Spleen (tissue), 11 donors: ENCODE data around the gene ANXA4. TPM values are rescaled to one million over a fixed set of nuclear protein-coding genes. Genes with fewer than 3 reads are reported as not detected.
"Not testable (repeated sequence)": the region's sequence is repeated elsewhere in the genome, so short reads cannot be mapped to it uniquely, and the experiment has no call there.

Source experiments
- DNase-seq: peaks from one replicate; pipeline ENCODE4 v3.0.0-alpha.2; 2020
- H3K27ac ChIP-seq, 8 donors: fragments of 200-600 bp; sonication (generic) in 7 of 8; 1 replicate in 4 of 8; 2 replicates in 4 of 8; pipeline versions ENCODE4 v1.5.0 to v1.8.0; 2016 to 2021; ENCODE audit warnings: inconsistent platforms in 4 of 8, mild to moderate bottlenecking in 4 of 8, moderate library complexity in 1 of 8
- H3K27me3 ChIP-seq, 7 donors: fragments of 200-600 bp; sonication (generic) in 6 of 7; replicated peaks in 1 of 7; 1 replicate in 4 of 7; 2 replicates in 3 of 7; pipeline versions ENCODE4 v1.5.0 to v1.8.0; 2016 to 2021; ENCODE audit warnings: inconsistent platforms in 3 of 7, mild to moderate bottlenecking in 1 of 7
- H3K36me3 ChIP-seq, 6 donors: fragments of 200-600 bp; sonication (generic) in 5 of 6; 1 replicate in 4 of 6; 2 replicates in 2 of 6; pipeline versions ENCODE4 v1.5.0 to v1.8.0; 2016 to 2021; ENCODE audit warnings: inconsistent platforms in 2 of 6
- H3K4me1 ChIP-seq, 6 donors: fragments of 200-600 bp; sonication (generic) in 5 of 6; 1 replicate in 3 of 6; 2 replicates in 3 of 6; pipeline versions ENCODE4 v1.5.0 to v1.8.0; 2016 to 2021; ENCODE audit warnings: inconsistent platforms in 3 of 6
- H3K4me3 ChIP-seq, 8 donors: fragments of 200-600 bp; sonication (generic) in 7 of 8; 1 replicate in 4 of 8; 2 replicates in 4 of 8; pipeline versions ENCODE4 v1.5.0 to v1.8.0; 2016 to 2021; ENCODE audit warnings: inconsistent platforms in 4 of 8, mild to moderate bottlenecking in 4 of 8, moderate library complexity in 2 of 8
- H3K9me3 ChIP-seq, 8 donors: fragments of 200-600 bp; sonication (generic) in 7 of 8; 1 replicate in 4 of 8; 2 replicates in 4 of 8; pipeline versions ENCODE4 v1.5.0 to v1.8.0; 2016 to 2021; ENCODE audit warnings: inconsistent platforms in 4 of 8
- CTCF ChIP-seq, 11 experiments: fragments of 200-600 bp in 7 of 11; fragments of 450-650 bp in 4 of 11; sonication (generic) in 4 of 11; IDR thresholded peaks in 8 of 11; conservative IDR thresholded peaks in 3 of 11; 1 replicate in 7 of 11; 2 replicates in 4 of 11; pipeline versions ENCODE4 v1.4.0 to v1.8.0; 2016 to 2021; ENCODE audit warnings: antibody characterized with exemption in 11 of 11, inconsistent platforms in 4 of 11, mild to moderate bottlenecking in 1 of 11
- POLR2A ChIP-seq, 3 donors: fragments of 450-650 bp; IDR thresholded peaks; one replicate each; pipeline ENCODE4 v1.5.1; 2017; ENCODE audit warnings: antibody characterized with exemption in 3 of 3, mild to moderate bottlenecking in 1 of 3
- POLR2AphosphoS5 ChIP-seq, 3 donors: sonication (generic); formaldehyde crosslinking; IDR thresholded peaks; one replicate each; pipeline ENCODE4 v1.5.1; 2017; ENCODE audit warnings: antibody characterized with exemption in 3 of 3
- WGBS, 5 donors: extraction: QIAGEN DNeasy Blood & Tissue Kit in 3 of 5; methylation state at CpG; one replicate each; pipeline versions ENCODE4 v1.1.5 to v1.1.7; 2013 to 2018; 5-methylcytosine and 5-hydroxymethylcytosine counted together
- intact Hi-C: fragments of 100-400 bp; cut with DNase I; formaldehyde crosslinking; loops from one replicate; pipeline ENCODE4 v1.15.0; 2023; ENCODE audit warnings: low total_unique reads
- polyA plus RNA-seq, 3 donors: library from polyadenylated mRNA; stranded (reverse); fragments of 200-250 nt; gene quantifications; one replicate each; pipeline ENCODE4 v1.2.1, GENCODE V29; 2013
- total RNA-seq, 7 donors: library from RNA; depleted of rRNA in 3 of 7; stranded (reverse); fragments of >200 nt in 3 of 7; fragmentation: NEBNext Ultra II Directional in 4 of 7; extraction: Animal tissue kit (Norgen Biotek cat#: 25700) in 4 of 7; gene quantifications; one replicate each; pipeline versions ENCODE4 v1.1.0 to v1.2.1, GENCODE V29; 2016 to 2021
- donor health status: healthy with polysubstance abuse.
- donor health status: DM: no; HTN: no; CAD: no; lungs with moderate emphysema.
- donor health status: DM: no; HTN: no; CAD: no.
- donor health status: Bipolar disorder and iron deficiency.
- donor health status: healthy.
- donor health status: DM: no; HTN: no; CAD: no.
- donor health status: DM: yes; HTN: yes; CAD: no.

ANXA4 gene
- total and polyA plus RNA-seq, 10 donors: 15.0 to 56.1 (median 29.2) TPM

- Histone ChIP-seq H3K27ac (no peak overlapping the region), H3K9me3 (no peaks in the 10 kb centered on the region), H3K4me3 (no peak overlapping the region), H3K4me1 (peaks cover 0 to 24% (median 3%) of the 10 kb centered on the region in 6 donors), H3K36me3 (no peaks in the 10 kb centered on the region), H3K27me3 (no peaks in the 10 kb centered on the region)
- TF ChIP-seq POLR2A (IDR thresholded peaks at IDR 0.05) (no peak), POLR2AphosphoS5 (IDR thresholded peaks at IDR 0.05) (no peak), CTCF (IDR thresholded peaks at IDR 0.05 in 8 of 11, conservative IDR thresholded peaks at IDR 0.05 in 3 of 11) (no peak)
- intact Hi-C loops: no loop called here
- DNase-seq: no peak
- 75 to 86% (median 83%) methylated on average over 1 of the region's 1 CpG for WGBS, 5 donors
These were observed 8.4 kb upstream of the ANXA4 start for GRCh38 chr2:69733342-69734034.

- H3K4me3 ChIP-seq: no peak overlapping the region
- intact Hi-C loops: no loop called here
- no peak for TF ChIP-seq POLR2A (IDR thresholded peaks at IDR 0.05)
- no peak for TF ChIP-seq CTCF (IDR thresholded peaks at IDR 0.05 in 8 of 11, conservative IDR thresholded peaks at IDR 0.05 in 3 of 11)
- TF ChIP-seq POLR2AphosphoS5 (IDR thresholded peaks at IDR 0.05): no peak
- no peaks in the 10 kb centered on the region for H3K9me3 ChIP-seq
- H3K36me3 ChIP-seq: no peaks in the 10 kb centered on the region
- no peak for DNase-seq
- H3K27me3 ChIP-seq: no peaks in the 10 kb centered on the region
- H3K27ac ChIP-seq: no peak overlapping the region
- 55 to 77% (median 66%) methylated on average over 5 of the region's 5 CpGs for whole genome bisulfite sequencing, 5 donors
- peaks cover 0 to 24% (median 3%) of the 10 kb centered on the region in 6 donors for H3K4me1 ChIP-seq
These were observed 7.8 kb upstream of the ANXA4 start for GRCh38 chr2:69734035-69734611.

- intact Hi-C loops: no loop called here
- 86 to 93% (median 89%) methylated on average over 2 of the region's 2 CpGs for WGBS, 5 donors
- DNase-seq: no peak
- H3K27ac ChIP-seq: no peak overlapping the region
- H3K4me3 ChIP-seq: no peak overlapping the region
- no peak for TF ChIP-seq POLR2A (IDR thresholded peaks at IDR 0.05)
- no peak for TF ChIP-seq CTCF (IDR thresholded peaks at IDR 0.05 in 8 of 11, conservative IDR thresholded peaks at IDR 0.05 in 3 of 11)
- H3K36me3 ChIP-seq: no peaks in the 10 kb centered on the region
- no peaks in the 10 kb centered on the region for H3K9me3 ChIP-seq
- no peaks in the 10 kb centered on the region for H3K27me3 ChIP-seq
- H3K4me1 ChIP-seq: peaks cover 0 to 24% (median 3%) of the 10 kb centered on the region in 6 donors
These were observed 6.9 kb upstream of the ANXA4 start for GRCh38 chr2:69734854-69735544.

GRCh38 chr2:69735686-69736085 lies 6.2 kb upstream of the ANXA4 start:
- TF ChIP-seq POLR2A (IDR thresholded peaks at IDR 0.05) (no peak), POLR2AphosphoS5 (IDR thresholded peaks at IDR 0.05) (no peak), CTCF (IDR thresholded peaks at IDR 0.05 in 8 of 11, conservative IDR thresholded peaks at IDR 0.05 in 3 of 11) (no peak)
- 87 to 94% (median 88%) methylated on average over 3 of the region's 3 CpGs for WGBS, 5 donors
- DNase-seq: no peak
- H3K9me3 ChIP-seq: no peaks in the 10 kb centered on the region
- H3K36me3 ChIP-seq: no peaks in the 10 kb centered on the region
- no peak overlapping the region for H3K4me3 ChIP-seq
- intact Hi-C loops: no loop called here
- H3K27ac ChIP-seq: no peak overlapping the region
- H3K27me3 ChIP-seq: no peaks in the 10 kb centered on the region
- H3K4me1 ChIP-seq: peaks cover 0 to 29% (median 5%) of the 10 kb centered on the region in 6 donors

GRCh38 chr2:69738149-69738548 lies 3.8 kb upstream of the ANXA4 start:
- H3K27me3 ChIP-seq, H3K36me3 ChIP-seq, H3K9me3 ChIP-seq, H3K4me3 ChIP-seq, DNase-seq, H3K27ac ChIP-seq, intact Hi-C loops: not testable (repeated sequence)
- peaks cover 3 to 37% (median 19%) of the 10 kb centered on the region in 6 donors for H3K4me1 ChIP-seq
- 67 to 87% (median 78%) methylated on average over 2 to 3 of the region's 3 CpGs for WGBS, 5 donors
